Gastroesophageal sphincter (tissue), 4 donors: Measurements from ENCODE around the gene DNAJB12. TPM values are rescaled to one million over a fixed set of nuclear protein-coding genes. Genes with fewer than 3 reads are reported as not detected.
"Not testable (repeated sequence)": the region's sequence is repeated elsewhere in the genome, so short reads cannot be mapped to it uniquely, and the experiment has no call there.

Source experiments
- ATAC-seq: fragments of 150-250 bp; one replicate; pipeline ENCODE4 v1.9.1; 2016; ENCODE audit warnings: mild to moderate bottlenecking, moderate library complexity
- H3K27ac ChIP-seq, 4 donors: fragments of 200-600 bp; sonication (generic) in 3 of 4; 1 replicate in 3 of 4; 2 replicates in 1 of 4; pipeline ENCODE4 v1.5.1; 2016 to 2019
- H3K27me3 ChIP-seq: fragments of 200-600 bp; sonication (generic); one replicate; pipeline ENCODE4 v1.5.1; 2019
- H3K36me3 ChIP-seq, 2 donors: fragments of 200-600 bp; sonication (generic); one replicate each; pipeline ENCODE4 v1.5.1; 2019; ENCODE audit warnings: control low read depth in 1 of 2
- H3K4me1 ChIP-seq, 3 donors: fragments of 200-600 bp; sonication (generic); 1 replicate in 2 of 3; 2 replicates in 1 of 3; pipeline ENCODE4 v1.5.1; 2016 to 2019; ENCODE audit warnings: control low read depth in 2 of 3
- H3K4me3 ChIP-seq, 2 donors: fragments of 200-600 bp; sonication (generic); one replicate each; pipeline ENCODE4 v1.5.1; 2019; ENCODE audit warnings: mild to moderate bottlenecking in 1 of 2, moderate library complexity in 1 of 2
- H3K9me3 ChIP-seq, 3 donors: fragments of 200-600 bp; sonication (generic); one replicate each; pipeline ENCODE4 v1.5.1; 2017 to 2019; ENCODE audit warnings: control low read depth in 2 of 3
- CTCF ChIP-seq, 4 experiments: fragments of 200-600 bp in 2 of 4; fragments of 450-650 bp in 2 of 4; sonication (generic) in 1 of 4; IDR thresholded peaks; one replicate each; pipeline ENCODE4 v1.5.1; 2017 to 2019; ENCODE audit warnings: antibody characterized with exemption in 4 of 4, mild to moderate bottlenecking in 2 of 4, moderate library complexity in 2 of 4
- EP300 ChIP-seq: sonication (generic); formaldehyde crosslinking; IDR thresholded peaks from one replicate; pipeline ENCODE4 v1.6.1; 2017; ENCODE audit warnings: antibody characterized with exemption, mild to moderate bottlenecking
- POLR2A ChIP-seq, 2 donors: fragments of 450-650 bp; IDR thresholded peaks; one replicate each; pipeline ENCODE4 v1.6.1; 2017; ENCODE audit warnings: antibody characterized with exemption in 2 of 2, mild to moderate bottlenecking in 2 of 2, moderate library complexity in 1 of 2
- POLR2AphosphoS5 ChIP-seq: sonication (generic); formaldehyde crosslinking; IDR thresholded peaks from one replicate; pipeline ENCODE4 v1.6.1; 2017; ENCODE audit warnings: antibody characterized with exemption
- whole genome bisulfite sequencing, 2 donors: methylation state at CpG; one replicate each; pipeline ENCODE4 v1.1.5; 2018; ENCODE audit warnings: low coverage in 1 of 2; 5-methylcytosine and 5-hydroxymethylcytosine counted together
- total RNA-seq, 4 donors: library from RNA; depleted of rRNA; stranded (reverse); fragments of >200 nt; gene quantifications; one replicate each; pipeline ENCODE4 v1.1.0, GENCODE V29; 2016

DNAJB12 gene
- total RNA-seq, 4 donors from 2014 or later, result 28.6 to 43.0 (median 33.4) TPM

GRCh38 chr10:72388062-72388461, 33.3 kb upstream of the DNAJB12 start:
- WGBS, 2 donors, result 90 to 93% methylated on average over 4 to 5 of the region's 5 CpGs
- Histone ChIP-seq H3K27me3 (no peaks in the 10 kb centered on the region), H3K27ac (no peak overlapping the region), H3K9me3 (no peaks in the 10 kb centered on the region), H3K4me3 (no peak overlapping the region), H3K36me3 (no peaks in the 10 kb centered on the region), H3K4me1 (no peaks in the 10 kb centered on the region)
- TF ChIP-seq EP300 (no peak), CTCF (IDR thresholded peaks at IDR 0.05) (no peak), POLR2A (IDR thresholded peaks at IDR 0.05) (no peak), POLR2AphosphoS5 (no peak)
- no peak for ATAC-seq

- 54 to 64% methylated on average over 2 to 3 of the region's 3 CpGs for WGBS, 2 donors
- no peak for ATAC-seq
- TF ChIP-seq EP300, result no peak
- no peak for TF ChIP-seq POLR2AphosphoS5
- TF ChIP-seq CTCF (IDR thresholded peaks at IDR 0.05), result no peak
Observed at GRCh38 chr10:72386916-72387586, 32.3 kb upstream of the DNAJB12 start.

GRCh38 chr10:72385724-72386123, 31.0 kb upstream of the DNAJB12 start:
- no peaks in the 10 kb centered on the region for H3K4me1 ChIP-seq
- H3K27me3 ChIP-seq, result no peaks in the 10 kb centered on the region
- no peaks in the 10 kb centered on the region for H3K9me3 ChIP-seq
- H3K4me3 ChIP-seq, result no peak overlapping the region
- no peak overlapping the region for H3K27ac ChIP-seq
- ATAC-seq, result no peak
- WGBS, 2 donors, result 83 to 90% methylated on average over 1 to 2 of the region's 4 CpGs
- no peaks in the 10 kb centered on the region for H3K36me3 ChIP-seq
- no peak for TF ChIP-seq POLR2A (IDR thresholded peaks at IDR 0.05)

More at GRCh38 chr10:72386916-72387586, 32.3 kb upstream of the DNAJB12 start:
- H3K4me3 ChIP-seq, result no peak overlapping the region
- H3K27ac ChIP-seq, result no peak overlapping the region
- H3K27me3 ChIP-seq, result no peaks in the 10 kb centered on the region
- H3K9me3 ChIP-seq, result no peaks in the 10 kb centered on the region
- H3K36me3 ChIP-seq, result no peaks in the 10 kb centered on the region
- H3K4me1 ChIP-seq, result no peaks in the 10 kb centered on the region

- H3K4me3 ChIP-seq, ATAC-seq, H3K27me3 ChIP-seq, H3K36me3 ChIP-seq, H3K27ac ChIP-seq, H3K4me1 ChIP-seq, H3K9me3 ChIP-seq: not testable (repeated sequence)
- 80 to 100% methylated on average over 2 of the region's 7 CpGs for WGBS, 2 donors
Observed at GRCh38 chr10:72384982-72385381, 30.3 kb upstream of the DNAJB12 start.

- no peaks in the 10 kb centered on the region for H3K4me1 ChIP-seq
- no peak for ATAC-seq
- TF ChIP-seq POLR2AphosphoS5 (no peak), CTCF (IDR thresholded peaks at IDR 0.05) (no peak)
- WGBS, 2 donors, result 89% methylated on average over 2 of the region's 2 CpGs; no CpG with 5 or more reads in 1 of the 2 donors
- H3K27ac ChIP-seq, result no peak overlapping the region
- H3K27me3 ChIP-seq, result no peaks in the 10 kb centered on the region
- H3K9me3 ChIP-seq, result no peaks in the 10 kb centered on the region
- peaks cover 0 to 10% of the 10 kb centered on the region in 2 donors for H3K36me3 ChIP-seq
- H3K4me3 ChIP-seq, result no peak overlapping the region
Observed at GRCh38 chr10:72379776-72380175, 25.1 kb upstream of the DNAJB12 start.

- H3K27me3 ChIP-seq, result no peaks in the 10 kb centered on the region
- WGBS, 2 donors, result 91 to 96% methylated on average over 2 of the region's 2 CpGs
- no peak for ATAC-seq
- H3K4me3 ChIP-seq, result no peak overlapping the region
- no peaks in the 10 kb centered on the region for H3K4me1 ChIP-seq
- TF ChIP-seq POLR2A (IDR thresholded peaks at IDR 0.05) (no peak), EP300 (no peak), CTCF (IDR thresholded peaks at IDR 0.05) (no peak), POLR2AphosphoS5 (no peak)
- H3K27ac ChIP-seq, result no peak overlapping the region
- H3K9me3 ChIP-seq, result no peaks in the 10 kb centered on the region
- H3K36me3 ChIP-seq, result peaks cover 0 to 16% of the 10 kb centered on the region in 2 donors
Observed at GRCh38 chr10:72379062-72379461, 24.3 kb upstream of the DNAJB12 start.
